Transverse colon (tissue), 4 donors: ENCODE results near the gene ACTA1.

ENCODE experiments used
- CTCF ChIP-seq, 5 experiments: fragments of 200-600 bp in 3 of 5; fragments of 450-650 bp in 2 of 5; sonication (generic) in 3 of 5; IDR thresholded peaks; 1 replicate in 2 of 5; 2 replicates in 3 of 5; pipeline ENCODE4 v1.5.1; 2016 to 2017; ENCODE audit warnings: antibody characterized with exemption in 5 of 5, inconsistent platforms in 3 of 5, mild to moderate bottlenecking in 2 of 5, moderate library complexity in 1 of 5
- POLR2A ChIP-seq: fragments of 450-650 bp; IDR thresholded peaks from one replicate; pipeline ENCODE4 v1.6.1; 2016; ENCODE audit warnings: antibody characterized with exemption, mild to moderate bottlenecking, moderate library complexity
- POLR2AphosphoS5 ChIP-seq, 3 donors: sonication (generic); formaldehyde crosslinking; IDR thresholded peaks; one replicate each; pipeline ENCODE4 v1.6.1; 2016; ENCODE audit warnings: antibody characterized with exemption in 3 of 3

DNA sequence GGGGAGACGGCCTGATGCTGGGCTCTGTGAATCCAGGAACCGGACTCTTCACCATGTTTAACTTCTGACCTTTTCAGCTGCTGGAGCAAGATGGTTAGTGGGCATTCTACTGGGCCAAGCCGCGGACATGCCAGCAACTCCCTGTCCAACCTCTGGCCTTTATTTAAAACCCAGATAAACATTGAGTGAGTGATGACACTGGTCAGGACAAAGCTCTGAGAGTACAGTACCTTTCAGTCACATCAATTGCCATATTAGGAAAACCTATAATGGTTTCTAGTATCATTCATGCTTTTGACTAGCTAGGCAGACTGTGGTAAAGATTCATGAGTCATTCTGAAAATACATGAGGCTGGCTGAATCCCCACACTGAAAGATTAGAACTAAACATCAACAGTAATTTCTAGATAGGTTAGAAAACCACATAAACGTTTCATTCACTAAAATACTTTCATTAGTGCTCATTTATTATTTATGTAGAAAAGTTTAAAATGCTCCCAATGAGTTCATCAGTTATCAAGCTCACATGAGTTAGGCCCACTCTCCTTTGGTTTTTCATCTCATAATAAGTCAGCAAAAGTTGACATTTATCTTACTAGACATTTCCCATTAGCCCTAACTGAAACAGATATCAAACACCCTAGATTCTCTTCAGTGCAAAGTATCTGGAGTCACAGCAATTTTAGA is 7.1 kb upstream of the ACTA1 start:
- TF ChIP-seq POLR2A (no peak), CTCF (IDR thresholded peaks at IDR 0.05) (no peak), POLR2AphosphoS5 (IDR thresholded peaks at IDR 0.05) (no peak)
